Measurements from ENCODE around the gene E2F3.

Gene E2F3

GRCh38 chr6:20436719-20437118 lies 35.0 kb downstream of the E2F3 start:
- Mint-ChIP-seq H3K27ac (no peak overlapping the region), H3K36me3 (ENCODE audit: low read depth) (peaks cover 80% of the 10 kb centered on the region), H3K9me3 (peaks cover 2% of the 10 kb centered on the region), H3K4me3 (no peak overlapping the region), H3K4me1 (ENCODE audit: low read depth) (peaks cover 5% of the 10 kb centered on the region), H3K27me3 (no peaks in the 10 kb centered on the region)
- DNase-seq, result no peak

GRCh38 chr6:20437639-20438038 lies 36.0 kb downstream of the E2F3 start:
- Mint-ChIP-seq H3K4me3 (no peak overlapping the region), H3K4me1 (ENCODE audit: low read depth) (peaks cover 5% of the 10 kb centered on the region), H3K27ac (no peak overlapping the region), H3K36me3 (ENCODE audit: low read depth) (peaks cover 80% of the 10 kb centered on the region), H3K9me3 (no peaks in the 10 kb centered on the region), H3K27me3 (no peaks in the 10 kb centered on the region)
- no peak for DNase-seq

GRCh38 chr6:20438462-20439070 lies 36.9 kb downstream of the E2F3 start:
- Mint-ChIP-seq H3K27ac (no peak overlapping the region), H3K27me3 (no peaks in the 10 kb centered on the region), H3K4me1 (ENCODE audit: low read depth) (peaks cover 5% of the 10 kb centered on the region), H3K4me3 (no peak overlapping the region), H3K36me3 (ENCODE audit: low read depth) (peaks cover 79% of the 10 kb centered on the region), H3K9me3 (no peaks in the 10 kb centered on the region)
- no peak for DNase-seq

DNA sequence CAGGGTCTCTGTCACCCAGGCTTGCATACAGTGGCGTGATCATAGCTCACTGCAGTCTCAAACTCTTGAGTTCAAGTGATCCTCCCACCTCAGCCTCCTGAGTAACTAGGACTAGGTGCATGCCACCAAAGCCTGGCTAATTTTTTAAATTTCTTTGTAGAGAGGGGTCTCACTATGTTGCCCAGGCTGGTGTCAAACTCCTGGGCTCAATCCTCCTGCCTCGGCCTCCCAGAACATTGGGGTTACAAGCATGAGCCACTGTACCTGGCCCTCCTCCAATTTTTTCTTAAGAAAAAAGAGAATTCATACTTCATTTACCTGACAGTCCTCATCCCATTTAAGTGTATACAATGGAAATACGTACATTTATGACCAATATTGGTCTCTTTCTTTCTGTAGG lies 37.9 kb downstream of the E2F3 start:
- no peaks in the 10 kb centered on the region for H3K27me3 Mint-ChIP-seq
- H3K4me3 Mint-ChIP-seq, result no peak overlapping the region
- H3K4me1 Mint-ChIP-seq (ENCODE audit: low read depth), result peaks cover 8% of the 10 kb centered on the region
- H3K9me3 Mint-ChIP-seq, result no peaks in the 10 kb centered on the region
- no peak overlapping the region for H3K27ac Mint-ChIP-seq
- no peak for DNase-seq
- H3K36me3 Mint-ChIP-seq (ENCODE audit: low read depth), result peaks cover 76% of the 10 kb centered on the region

GRCh38 chr6:20440296-20440695 lies 38.6 kb downstream of the E2F3 start:
- Mint-ChIP-seq H3K36me3 (ENCODE audit: low read depth) (peaks cover 76% of the 10 kb centered on the region), H3K9me3 (no peaks in the 10 kb centered on the region), H3K4me1 (ENCODE audit: low read depth) (peaks cover 12% of the 10 kb centered on the region), H3K4me3 (no peak overlapping the region), H3K27me3 (no peaks in the 10 kb centered on the region), H3K27ac (no peak overlapping the region)
- DNase-seq, result no peak

GRCh38 chr6:20441236-20441635 lies 39.6 kb downstream of the E2F3 start:
- no peak overlapping the region for H3K27ac Mint-ChIP-seq
- peaks cover 79% of the 10 kb centered on the region for H3K36me3 Mint-ChIP-seq (ENCODE audit: low read depth)

GRCh38 chr6:20441921-20442320 lies 40.2 kb downstream of the E2F3 start:
- Mint-ChIP-seq H3K9me3 (no peaks in the 10 kb centered on the region), H3K4me3 (no peak overlapping the region), H3K27me3 (no peaks in the 10 kb centered on the region), H3K27ac (no peak overlapping the region), H3K36me3 (ENCODE audit: low read depth) (peaks cover 75% of the 10 kb centered on the region), H3K4me1 (ENCODE audit: low read depth) (peaks cover 12% of the 10 kb centered on the region)
- no peak for DNase-seq

More at GRCh38 chr6:20441236-20441635, 39.6 kb downstream of the E2F3 start:
- H3K4me1 Mint-ChIP-seq (ENCODE audit: low read depth), result peaks cover 12% of the 10 kb centered on the region
- H3K4me3 Mint-ChIP-seq, result no peak overlapping the region
- no peak for DNase-seq
- no peaks in the 10 kb centered on the region for H3K27me3 Mint-ChIP-seq
- no peaks in the 10 kb centered on the region for H3K9me3 Mint-ChIP-seq

DNA sequence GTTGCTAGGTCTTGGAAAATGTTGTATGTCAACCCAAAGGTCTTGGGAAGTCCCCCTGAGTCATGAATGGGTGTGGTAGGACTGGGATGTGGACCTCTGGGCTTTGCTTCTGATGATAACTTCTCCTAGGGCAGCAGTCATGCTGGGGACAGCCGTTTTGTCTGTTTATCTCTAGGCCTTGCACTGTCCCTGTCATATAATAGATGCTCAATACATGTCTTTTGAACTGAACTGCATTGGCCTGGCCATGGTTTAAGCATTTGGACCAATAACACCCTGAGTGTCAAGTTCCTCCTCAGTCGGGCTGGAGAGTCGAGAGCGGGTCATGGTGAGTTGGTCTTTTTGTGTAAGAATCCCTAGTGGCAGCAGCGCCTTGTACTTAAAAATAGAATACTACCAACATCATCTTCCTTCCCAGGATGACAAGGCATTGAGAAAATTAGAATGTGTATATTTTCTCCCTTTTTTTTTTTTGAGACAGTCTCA lies 43.1 kb downstream of the E2F3 start:
- Mint-ChIP-seq H3K9me3 (no peaks in the 10 kb centered on the region), H3K4me1 (ENCODE audit: low read depth) (peaks cover 18% of the 10 kb centered on the region), H3K4me3 (no peak overlapping the region), H3K27ac (no peak overlapping the region), H3K36me3 (ENCODE audit: low read depth) (peaks cover 55% of the 10 kb centered on the region), H3K27me3 (no peaks in the 10 kb centered on the region)
- DNase-seq, result no peak

- no peak overlapping the region for H3K4me3 Mint-ChIP-seq
Measured at GRCh38 chr6:20447157-20447556, 45.5 kb downstream of the E2F3 start.

GRCh38 chr6:20447581-20448132 lies 46.0 kb downstream of the E2F3 start:
- Mint-ChIP-seq H3K4me1 (ENCODE audit: low read depth) (peaks cover 23% of the 10 kb centered on the region), H3K9me3 (no peaks in the 10 kb centered on the region), H3K27me3 (no peaks in the 10 kb centered on the region), H3K27ac (no peak overlapping the region), H3K36me3 (ENCODE audit: low read depth) (peaks cover 36% of the 10 kb centered on the region), H3K4me3 (no peak overlapping the region)
- DNase-seq, result no peak

More at GRCh38 chr6:20447157-20447556, 45.5 kb downstream of the E2F3 start:
- no peak overlapping the region for H3K27ac Mint-ChIP-seq
- no peak for DNase-seq
- no peaks in the 10 kb centered on the region for H3K9me3 Mint-ChIP-seq
- peaks cover 41% of the 10 kb centered on the region for H3K36me3 Mint-ChIP-seq (ENCODE audit: low read depth)
- H3K27me3 Mint-ChIP-seq, result no peaks in the 10 kb centered on the region
- peaks cover 23% of the 10 kb centered on the region for H3K4me1 Mint-ChIP-seq (ENCODE audit: low read depth)

- Mint-ChIP-seq H3K4me1 (ENCODE audit: low read depth) (peaks cover 33% of the 10 kb centered on the region), H3K4me3 (no peak overlapping the region), H3K9me3 (no peaks in the 10 kb centered on the region), H3K36me3 (ENCODE audit: low read depth) (peaks cover 38% of the 10 kb centered on the region), H3K27ac (no peak overlapping the region), H3K27me3 (no peaks in the 10 kb centered on the region)
- DNase-seq, result no peak
Measured at GRCh38 chr6:20448828-20449227, 47.1 kb downstream of the E2F3 start.

GRCh38 chr6:20454204-20454824 lies 52.6 kb downstream of the E2F3 start:
- DNase-seq, result no peak
- Mint-ChIP-seq H3K27ac (no peak overlapping the region), H3K27me3 (no peaks in the 10 kb centered on the region), H3K36me3 (ENCODE audit: low read depth) (peaks cover 44% of the 10 kb centered on the region), H3K9me3 (no peaks in the 10 kb centered on the region), H3K4me1 (ENCODE audit: low read depth) (peaks cover 31% of the 10 kb centered on the region), H3K4me3 (no peak overlapping the region)

GRCh38 chr6:20455251-20455940 lies 53.7 kb downstream of the E2F3 start:
- Mint-ChIP-seq H3K4me1 (ENCODE audit: low read depth) (peaks cover 28% of the 10 kb centered on the region), H3K27me3 (no peaks in the 10 kb centered on the region), H3K4me3 (no peak overlapping the region), H3K27ac (no peak overlapping the region), H3K36me3 (ENCODE audit: low read depth) (peaks cover 54% of the 10 kb centered on the region), H3K9me3 (no peaks in the 10 kb centered on the region)
- no peak for DNase-seq

GRCh38 chr6:20458027-20458894 lies 56.6 kb downstream of the E2F3 start:
- Mint-ChIP-seq H3K27ac (no peak overlapping the region), H3K4me1 (ENCODE audit: low read depth) (peaks cover 21% of the 10 kb centered on the region), H3K4me3 (no peak overlapping the region), H3K27me3 (no peaks in the 10 kb centered on the region), H3K36me3 (ENCODE audit: low read depth) (peaks cover 57% of the 10 kb centered on the region), H3K9me3 (no peaks in the 10 kb centered on the region)
- DNase-seq, result no peak

Data from activated T-cell treated with anti-CD3 and anti-CD28 coated beads, Interleukin-2, amount 50 U/mL, for 24 hours (primary cell).